ENCODE measurements around the gene RTEL1.

Gene RTEL1

GRCh38 chr20:63743210-63743970 is 85.3 kb downstream of the RTEL1 start:
- no peak for DNase-seq

DNA sequence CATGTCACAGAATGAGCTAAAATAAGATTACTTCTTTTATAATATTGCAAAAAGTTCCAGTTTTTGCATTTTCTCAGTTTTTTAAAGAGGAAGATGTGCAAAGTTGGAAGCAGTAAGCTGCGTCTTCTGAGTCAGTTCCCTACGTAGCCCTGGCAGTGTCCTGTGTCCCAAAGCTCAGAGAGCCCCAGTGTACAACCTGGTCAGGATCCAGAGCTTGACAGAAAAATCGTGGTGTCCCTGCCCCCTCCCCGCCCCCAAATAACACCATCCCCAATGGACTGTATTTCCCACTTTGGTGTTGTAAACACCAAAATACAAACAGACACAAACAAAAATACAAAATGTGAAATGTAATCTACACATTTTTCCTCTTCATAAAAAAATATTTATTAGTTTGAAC is 86.0 kb downstream of the RTEL1 start:
- DNase-seq, result no peak

- no peak for DNase-seq
Observed at GRCh38 chr20:63744574-63745423, 86.7 kb downstream of the RTEL1 start.

- no peak for DNase-seq
Observed at GRCh38 chr20:63745424-63745805, 87.3 kb downstream of the RTEL1 start.
